Thoracic aorta (tissue), 2 donors: ENCODE measurements around the gene CCDC106. TPM values are rescaled to one million over a fixed set of nuclear protein-coding genes. Genes with fewer than 3 reads are reported as not detected.
A peak's percentile ranks its signal among the peaks of the same experiment; 100 is the strongest.

Source experiments
- ATAC-seq: fragments of 150-250 bp; one replicate; pipeline ENCODE4 v1.8.0; 2017; ENCODE audit warnings: low read depth; ENCODE audit not compliant: insufficient number of reproducible peaks, low FRiP score
- DNase-seq: peaks from one replicate; pipeline ENCODE4 v3.0.0-alpha.2; 2020; ENCODE audit warnings: low spot score
- H3K27ac ChIP-seq, 2 donors: fragments of 200-600 bp; sonication (generic); 1 replicate in 1 of 2; 2 replicates in 1 of 2; pipeline ENCODE4 v1.5.1; 2016; ENCODE audit warnings: mild to moderate bottlenecking in 2 of 2, moderate library complexity in 2 of 2
- H3K27me3 ChIP-seq: fragments of 200-600 bp; sonication (generic); replicated peaks from 2 replicates; pipeline ENCODE4 v1.6.0; 2016; ENCODE audit warnings: mild to moderate bottlenecking; ENCODE audit not compliant: insufficient read depth
- H3K36me3 ChIP-seq: fragments of 200-600 bp; sonication (generic); one replicate; pipeline ENCODE4 v1.5.1; 2016
- H3K4me1 ChIP-seq, 2 donors: fragments of 200-600 bp; sonication (generic); 1 replicate in 1 of 2; 2 replicates in 1 of 2; pipeline versions ENCODE4 v1.5.1 to v1.6.0; 2016; ENCODE audit warnings: low read depth in 2 of 2, mild to moderate bottlenecking in 1 of 2; ENCODE audit not compliant: control insufficient read depth in 1 of 2
- H3K4me3 ChIP-seq: fragments of 200-600 bp; sonication (generic); 2 replicates; pipeline ENCODE4 v1.5.1; 2016; ENCODE audit warnings: mild to moderate bottlenecking
- H3K9me3 ChIP-seq: fragments of 200-600 bp; sonication (generic); 2 replicates; pipeline ENCODE4 v1.5.1; 2016
- total RNA-seq, 2 donors: library from RNA; depleted of rRNA; stranded (reverse); fragments of >200 nt; gene quantifications; one replicate each; pipeline versions ENCODE4 v1.1.0 to v1.2.3, GENCODE V29; 2016
- TF ChIP-seq, protein P1 (sequence below): fragments of 200-600 bp; sonication (generic); IDR thresholded peaks from one replicate; pipeline ENCODE4 v1.5.1; 2019; ENCODE audit warnings: antibody characterized with exemption

CCDC106 gene
- total RNA-seq, 2 donors from 2014 or later = 10.5 to 14.8 TPM

GRCh38 chr19:55632463-55632834, 15.6 kb upstream of the CCDC106 start:
- peak; percentile 97 for DNase-seq
- ATAC-seq = no peak
- H3K27me3 ChIP-seq = no peaks in the 10 kb centered on the region
- no peaks in the 10 kb centered on the region for H3K9me3 ChIP-seq
- no peak overlapping the region for H3K4me3 ChIP-seq
- TF ChIP-seq, protein P1, sequence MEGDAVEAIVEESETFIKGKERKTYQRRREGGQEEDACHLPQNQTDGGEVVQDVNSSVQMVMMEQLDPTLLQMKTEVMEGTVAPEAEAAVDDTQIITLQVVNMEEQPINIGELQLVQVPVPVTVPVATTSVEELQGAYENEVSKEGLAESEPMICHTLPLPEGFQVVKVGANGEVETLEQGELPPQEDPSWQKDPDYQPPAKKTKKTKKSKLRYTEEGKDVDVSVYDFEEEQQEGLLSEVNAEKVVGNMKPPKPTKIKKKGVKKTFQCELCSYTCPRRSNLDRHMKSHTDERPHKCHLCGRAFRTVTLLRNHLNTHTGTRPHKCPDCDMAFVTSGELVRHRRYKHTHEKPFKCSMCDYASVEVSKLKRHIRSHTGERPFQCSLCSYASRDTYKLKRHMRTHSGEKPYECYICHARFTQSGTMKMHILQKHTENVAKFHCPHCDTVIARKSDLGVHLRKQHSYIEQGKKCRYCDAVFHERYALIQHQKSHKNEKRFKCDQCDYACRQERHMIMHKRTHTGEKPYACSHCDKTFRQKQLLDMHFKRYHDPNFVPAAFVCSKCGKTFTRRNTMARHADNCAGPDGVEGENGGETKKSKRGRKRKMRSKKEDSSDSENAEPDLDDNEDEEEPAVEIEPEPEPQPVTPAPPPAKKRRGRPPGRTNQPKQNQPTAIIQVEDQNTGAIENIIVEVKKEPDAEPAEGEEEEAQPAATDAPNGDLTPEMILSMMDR = peak; percentile 86
- H3K4me1 ChIP-seq = peaks cover 23 to 32% of the 10 kb centered on the region in 2 donors
- H3K27ac ChIP-seq = peak overlapping the region in 1 of 2 donors; percentile 27
- H3K36me3 ChIP-seq = no peaks in the 10 kb centered on the region

DNA sequence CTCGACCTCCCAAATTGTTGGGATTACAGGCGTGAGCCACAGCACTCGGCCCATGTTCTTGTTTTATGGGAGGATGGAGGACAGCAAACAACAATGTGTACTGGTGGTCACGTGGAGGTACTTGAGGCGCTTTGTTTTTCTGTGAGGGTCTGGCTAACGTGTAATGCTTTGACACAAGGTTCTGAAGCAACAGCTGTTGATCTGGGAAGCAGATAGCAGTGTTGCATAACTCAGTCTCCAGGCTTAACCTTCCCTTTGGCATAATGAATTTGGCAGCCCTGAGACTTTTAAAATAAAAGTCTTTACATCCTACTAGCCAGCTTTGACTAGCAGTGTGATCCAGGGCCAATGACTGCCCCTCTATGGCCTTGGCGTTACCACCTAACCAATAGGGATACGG, 14.2 kb upstream of the CCDC106 start:
- Histone ChIP-seq H3K27ac (no peak overlapping the region), H3K27me3 (no peaks in the 10 kb centered on the region), H3K4me1 (peaks cover 32 to 40% of the 10 kb centered on the region in 2 donors), H3K9me3 (no peaks in the 10 kb centered on the region), H3K36me3 (peaks cover 4% of the 10 kb centered on the region), H3K4me3 (no peak overlapping the region)
- DNase-seq (no peak), ATAC-seq (no peak)
- TF ChIP-seq, protein P1 = no peak

- ATAC-seq (no peak), DNase-seq (no peak)
- TF ChIP-seq, protein P1 = no peak
- Histone ChIP-seq H3K9me3 (no peaks in the 10 kb centered on the region), H3K4me1 (peaks cover 43 to 54% of the 10 kb centered on the region in 2 donors), H3K27ac (peak overlapping the region; percentile 100), H3K4me3 (peak overlapping the region; percentile 100), H3K27me3 (no peaks in the 10 kb centered on the region), H3K36me3 (peaks cover 4% of the 10 kb centered on the region)
Measured at GRCh38 chr19:55635334-55635717, 12.7 kb upstream of the CCDC106 start.

DNA sequence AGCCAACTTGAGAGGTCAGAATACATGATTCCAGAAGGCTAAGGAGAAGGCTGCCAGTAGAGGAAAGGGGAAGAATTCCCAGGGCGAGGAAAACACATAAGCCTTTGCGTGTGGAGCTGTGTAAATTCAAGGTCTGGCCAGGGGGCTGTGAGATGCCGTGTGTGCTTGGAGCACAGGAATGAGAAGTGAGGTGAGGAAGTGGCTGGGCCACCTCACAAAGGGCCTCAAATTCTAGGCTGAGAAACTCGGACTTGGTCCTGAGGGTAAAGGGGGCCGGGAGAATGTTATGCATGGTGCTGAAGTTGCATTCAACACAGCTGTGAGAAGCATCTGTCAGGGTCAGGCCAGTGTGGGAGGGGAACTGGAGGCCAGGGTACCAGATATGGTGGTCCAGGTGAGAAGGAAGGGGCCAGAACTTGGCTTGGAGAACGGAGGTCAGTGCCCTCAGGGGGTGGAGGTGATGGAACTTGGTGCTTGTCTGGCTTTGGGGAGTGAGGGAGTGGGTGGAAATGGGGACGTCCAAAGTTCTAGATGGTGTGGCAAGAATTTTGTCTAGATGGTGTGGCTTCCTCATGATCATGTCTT, 12.1 kb upstream of the CCDC106 start:
- Histone ChIP-seq H3K27ac (peak overlapping the region; percentile 100), H3K27me3 (no peaks in the 10 kb centered on the region), H3K9me3 (no peaks in the 10 kb centered on the region), H3K4me1 (peaks cover 44 to 58% of the 10 kb centered on the region in 2 donors), H3K36me3 (peaks cover 4% of the 10 kb centered on the region), H3K4me3 (peak overlapping the region; percentile 100)
- DNase-seq = no peak
- TF ChIP-seq, protein P1 = no peak
- no peak for ATAC-seq

DNA sequence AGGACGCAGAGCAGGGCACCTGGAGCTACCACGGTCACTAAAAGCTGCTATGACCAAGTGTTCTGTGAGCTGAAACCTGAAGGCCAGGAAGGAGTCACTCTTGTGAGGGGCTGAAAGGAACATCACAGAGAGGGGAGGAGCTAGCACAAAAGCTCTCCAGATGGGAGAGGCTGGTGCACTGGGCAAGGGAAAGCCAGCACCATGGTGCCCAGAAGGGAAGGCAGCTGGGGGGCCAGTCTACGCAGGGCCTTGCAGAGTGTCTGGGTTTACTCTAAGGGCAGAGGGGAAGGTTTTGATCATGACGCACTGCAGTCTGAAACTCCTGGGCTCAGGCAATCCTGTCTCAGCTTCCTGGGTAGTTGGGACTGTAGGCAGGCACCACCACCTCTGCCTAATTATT, 11.3 kb upstream of the CCDC106 start:
- TF ChIP-seq, protein P1 = no peak
- ATAC-seq (no peak), DNase-seq (no peak)
- Histone ChIP-seq H3K4me1 (peaks cover 48 to 58% of the 10 kb centered on the region in 2 donors), H3K27me3 (no peaks in the 10 kb centered on the region), H3K9me3 (no peaks in the 10 kb centered on the region), H3K36me3 (peaks cover 4% of the 10 kb centered on the region), H3K4me3 (peak overlapping the region; percentile 100), H3K27ac (peak overlapping the region in 1 of 2 donors; percentile 100)
